HUDEP-2 (cell line): Measurements from ENCODE around the gene JPH3.
A peak's percentile ranks its signal among the peaks of the same experiment; 100 is the strongest.

Experiments used
- DNase-seq, 76 experiments: peaks; one replicate each; lab custom pipeline; 2025; ENCODE audit not compliant: unreplicated experiment in 76 of 76; lab: John Stamatoyannopoulos, UW

The JPH3 gene

DNA sequence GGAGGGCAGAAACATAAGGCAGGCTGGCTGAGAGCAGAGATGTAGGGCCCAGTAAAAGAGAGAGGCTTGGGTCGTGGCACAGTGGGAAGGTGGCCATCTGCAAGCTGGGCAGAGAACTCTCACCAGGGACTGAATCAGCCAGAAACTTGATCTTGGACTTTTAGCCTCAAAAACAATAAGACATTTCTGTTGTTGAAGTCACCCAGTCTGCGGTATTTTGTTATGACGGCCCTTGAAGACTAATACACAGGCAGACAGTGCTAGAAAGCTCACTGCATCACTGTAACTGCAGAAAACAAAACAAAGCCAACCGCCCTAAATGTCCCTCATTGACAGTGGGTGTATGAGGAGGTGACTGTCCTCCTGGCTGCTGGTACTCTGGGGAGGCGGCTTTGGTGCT lies 3.9 kb upstream of the JPH3 start:
- DNase-seq = no peak

DNA sequence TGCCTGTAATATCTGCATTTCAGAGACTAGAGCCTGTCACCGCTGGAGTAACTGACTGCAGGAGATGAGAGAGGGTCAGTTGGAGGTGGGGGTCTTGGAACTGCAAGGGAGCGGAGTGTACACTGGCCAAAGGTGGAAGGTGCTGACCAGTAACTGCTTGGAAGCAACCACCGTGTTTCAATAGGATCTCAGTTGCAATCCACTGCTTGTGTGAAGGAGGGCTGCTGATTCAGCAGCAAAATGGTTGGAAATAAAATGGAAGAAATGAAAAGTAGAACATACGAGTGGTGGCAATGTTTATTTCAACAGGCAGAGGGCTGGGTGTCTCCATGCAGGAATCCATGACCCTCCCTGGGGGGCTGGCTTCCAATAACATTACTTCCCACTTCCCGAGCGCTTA lies 2.1 kb upstream of the JPH3 start:
- no peak for DNase-seq

DNA sequence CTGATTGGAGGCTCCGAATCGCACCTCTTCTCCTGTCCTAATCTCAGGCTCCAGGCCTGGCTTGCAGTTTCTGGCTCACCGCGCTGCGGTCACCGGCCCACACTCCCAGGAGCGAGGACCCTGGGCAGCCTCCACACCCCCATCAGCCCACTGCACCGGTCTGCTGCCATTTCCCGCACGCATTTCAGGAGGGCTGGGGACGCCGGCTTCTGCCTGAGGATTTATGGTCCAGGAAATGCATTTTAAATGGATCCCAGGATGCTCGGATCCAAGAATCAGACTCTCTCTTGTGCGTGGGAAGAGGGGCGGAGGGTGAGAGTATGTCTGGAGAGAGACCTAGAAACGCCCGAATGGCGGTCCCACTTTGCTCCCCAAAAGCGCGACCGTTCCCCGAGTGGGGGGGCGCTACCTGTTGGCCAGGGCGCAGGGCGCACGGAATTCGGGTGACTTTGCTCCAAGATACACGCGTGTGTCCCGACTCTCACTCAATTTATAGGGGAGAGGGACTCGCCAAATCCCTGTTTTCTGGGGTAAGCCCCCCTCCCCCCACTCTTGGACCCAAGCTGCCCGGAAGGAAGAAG lies 817 bp upstream of the JPH3 start:
- DNase-seq = no peak

DNA sequence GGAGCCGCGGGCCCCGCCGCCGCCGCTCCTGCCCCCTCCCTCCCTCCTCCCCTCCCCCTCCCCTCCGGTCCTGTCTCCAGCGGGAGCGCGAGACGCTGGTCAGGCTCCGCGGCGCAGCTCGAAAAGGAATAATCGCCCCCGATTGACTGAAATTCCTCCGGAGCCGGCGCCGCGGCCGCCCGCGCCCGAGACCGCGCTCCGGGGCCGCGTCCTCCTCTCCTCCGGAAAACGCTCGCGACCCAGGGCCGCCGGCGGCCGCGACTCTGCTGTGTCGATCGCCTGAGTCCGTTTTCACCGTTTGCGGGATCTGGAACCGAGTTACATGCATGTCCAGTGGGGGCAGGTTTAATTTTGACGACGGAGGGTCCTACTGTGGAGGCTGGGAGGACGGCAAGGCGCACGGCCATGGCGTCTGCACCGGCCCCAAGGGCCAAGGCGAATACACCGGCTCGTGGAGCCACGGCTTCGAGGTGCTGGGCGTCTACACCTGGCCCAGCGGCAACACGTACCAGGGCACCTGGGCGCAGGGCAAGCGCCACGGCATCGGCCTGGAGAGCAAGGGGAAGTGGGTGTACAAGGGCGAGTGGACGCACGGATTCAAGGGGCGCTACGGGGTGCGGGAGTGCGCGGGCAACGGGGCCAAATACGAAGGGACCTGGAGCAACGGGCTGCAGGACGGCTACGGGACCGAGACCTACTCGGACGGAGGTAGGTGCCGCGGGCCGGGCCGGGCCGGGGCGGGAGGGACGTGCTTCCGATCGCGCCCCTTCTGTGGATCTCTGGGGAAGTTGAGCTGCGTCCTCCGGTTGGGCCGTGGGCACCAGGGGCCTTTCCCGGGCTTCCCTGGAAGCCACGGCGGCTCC lies 744 bp downstream of the JPH3 start:
- DNase-seq = no peak

DNA sequence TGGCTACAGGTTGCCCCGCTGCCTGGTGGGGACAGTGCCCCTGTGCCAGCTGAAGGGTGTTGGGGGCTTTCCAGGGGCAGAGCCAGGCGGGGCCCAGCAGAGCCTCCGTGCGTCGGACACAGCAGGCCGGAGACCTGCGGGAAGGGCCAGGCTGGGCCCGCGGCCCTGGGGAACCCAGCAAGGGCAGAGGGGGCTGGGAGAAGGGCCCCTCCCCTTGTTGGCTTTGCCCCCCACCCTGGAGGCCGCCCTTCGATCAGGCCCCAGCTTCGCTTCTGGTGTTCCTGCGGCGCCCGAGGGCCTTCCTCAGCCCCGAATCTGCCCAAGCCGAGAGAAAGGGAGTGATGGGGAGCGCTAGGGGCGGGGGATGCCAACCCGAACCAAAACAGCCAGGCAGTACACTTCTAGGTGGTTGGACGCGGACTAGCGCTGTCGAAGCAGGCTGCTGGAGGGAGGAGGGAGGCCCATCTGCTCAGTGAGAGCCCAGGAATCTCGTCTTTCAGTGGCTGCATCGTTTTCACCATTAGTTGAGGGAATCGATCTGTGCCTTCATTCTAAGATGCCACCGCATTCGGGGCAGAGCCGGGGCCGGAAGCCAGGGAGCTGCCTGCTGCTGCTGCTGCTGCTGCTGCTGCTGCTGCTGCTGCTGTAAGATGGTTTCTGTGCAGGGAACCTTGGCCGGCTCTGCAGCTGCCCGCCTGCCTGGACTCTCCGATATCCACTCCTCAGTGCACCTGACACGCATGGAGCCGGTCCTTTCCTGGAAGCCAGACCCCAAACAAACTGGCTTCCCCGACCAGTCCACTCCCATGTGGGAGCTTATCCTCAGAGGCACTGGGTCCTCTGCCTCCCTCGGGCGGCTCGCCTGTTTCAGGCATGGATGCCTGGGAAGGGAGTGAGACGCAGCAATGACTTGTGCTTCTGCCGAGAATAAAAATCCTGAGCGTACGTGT lies 1.7 kb downstream of the JPH3 start:
- DNase-seq = no peak

DNA sequence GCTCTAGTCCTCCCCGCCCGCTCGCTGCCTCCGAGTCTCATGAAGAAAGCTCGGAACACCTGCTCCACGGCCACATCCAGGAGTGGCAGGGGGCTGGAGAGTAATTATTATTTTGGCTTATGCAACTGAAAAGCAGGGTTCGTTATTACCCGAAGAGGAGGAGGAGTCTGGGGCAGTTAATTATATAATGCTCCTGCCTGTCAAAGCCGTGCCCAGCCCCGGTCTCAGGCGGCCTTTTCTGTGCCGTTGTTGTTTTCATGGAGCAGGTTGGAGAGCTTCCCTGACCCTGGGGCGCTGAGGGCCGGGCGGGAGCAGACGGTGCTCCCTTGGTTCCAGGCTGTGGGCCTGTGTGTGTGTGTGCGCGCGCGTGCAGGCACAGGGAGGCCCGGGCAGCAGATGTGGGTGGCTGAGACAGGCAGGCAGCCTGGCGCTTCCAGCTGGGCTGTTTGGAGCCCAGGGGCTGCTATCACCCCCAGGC lies 2.4 kb downstream of the JPH3 start:
- DNase-seq = no peak

DNA sequence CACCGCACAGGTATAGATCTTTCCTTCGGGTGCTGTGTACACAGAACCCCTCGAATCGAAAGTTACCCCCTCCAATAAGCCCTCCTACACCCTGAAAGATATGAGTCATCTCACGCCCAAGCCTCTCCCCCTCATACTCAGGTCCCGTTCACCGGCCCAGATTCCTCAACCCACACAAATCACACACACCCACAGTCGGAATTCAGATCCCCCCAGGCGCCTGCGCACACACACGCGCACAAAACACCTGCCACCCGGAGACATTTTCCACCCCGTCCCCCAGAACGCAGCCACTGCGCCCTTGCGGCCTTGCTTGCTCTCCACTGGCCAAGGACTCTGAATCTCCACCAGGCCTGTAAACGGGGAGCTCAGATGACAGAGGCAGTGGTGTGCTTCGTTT lies 4.9 kb downstream of the JPH3 start:
- no peak for DNase-seq

DNA sequence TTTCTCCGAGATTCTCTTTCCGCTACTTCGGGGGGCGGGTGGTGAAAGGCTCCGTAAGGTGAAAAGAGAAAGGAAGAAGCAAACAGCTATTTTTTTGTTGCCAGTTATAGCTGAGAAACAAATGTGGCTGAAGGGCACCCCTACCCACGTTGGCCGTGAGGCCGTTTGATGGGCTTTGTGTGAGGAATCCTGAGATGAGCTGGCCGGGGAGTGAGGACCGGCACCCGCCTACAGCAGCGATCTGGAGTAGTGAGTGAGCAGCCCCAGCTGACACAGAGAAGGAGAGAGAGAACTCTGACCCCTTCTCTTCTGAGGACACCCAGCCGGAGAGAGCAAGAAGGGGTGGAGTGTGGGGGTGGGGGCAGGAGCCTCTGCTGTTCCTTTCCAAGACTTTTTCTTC lies 5.6 kb downstream of the JPH3 start:
- DNase-seq = no peak

DNA sequence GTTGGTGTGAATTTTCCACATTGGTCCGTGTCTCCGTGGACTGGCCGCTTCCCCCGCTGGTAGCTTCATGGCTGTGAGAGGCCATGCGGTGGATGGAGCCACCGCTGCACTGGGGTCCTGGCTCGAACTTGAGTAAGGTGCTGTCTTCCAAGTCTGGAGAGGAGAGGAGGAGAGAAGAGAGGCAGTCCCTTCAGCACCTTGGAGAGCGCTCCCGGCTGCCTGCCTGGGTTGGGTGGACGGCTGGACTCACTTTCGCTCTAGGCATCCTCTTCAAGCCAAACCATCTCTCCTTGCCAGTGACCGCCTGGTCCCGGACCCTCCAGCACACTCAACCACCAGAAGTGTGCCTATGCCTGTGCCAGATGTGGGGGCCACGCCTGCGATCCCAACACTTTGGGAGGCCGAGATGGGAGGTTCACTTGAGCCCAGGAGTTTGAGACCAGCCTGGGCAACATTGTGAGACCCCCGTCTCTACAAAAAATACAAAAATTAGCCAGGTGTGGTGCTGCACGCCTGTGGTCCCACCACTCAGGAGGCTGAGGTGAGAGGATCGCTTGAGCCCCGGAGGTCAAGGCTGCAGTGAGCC lies 6.2 kb downstream of the JPH3 start:
- DNase-seq = peak in 47 of 76 experiments; percentile 4 to 65 (median 35)

DNA sequence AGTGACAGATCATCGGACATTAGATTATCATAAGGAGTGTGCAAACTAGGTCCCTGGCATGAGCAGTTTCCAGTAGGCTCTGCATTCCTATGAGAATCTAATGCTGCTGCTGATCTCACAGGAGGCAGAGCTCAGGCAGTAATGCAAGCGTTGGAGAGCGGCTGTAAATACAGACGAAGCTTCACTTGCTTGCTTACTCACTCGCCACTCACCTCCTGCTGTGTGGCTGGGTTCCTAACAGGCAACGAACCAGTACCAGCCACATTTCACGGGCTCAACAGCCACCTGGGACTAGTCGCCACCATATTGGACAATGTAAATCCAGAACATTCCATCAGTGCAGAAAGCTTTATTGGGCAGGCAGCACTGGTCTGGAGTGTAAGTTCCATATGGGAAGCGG lies 7.7 kb downstream of the JPH3 start:
- no peak for DNase-seq

DNA sequence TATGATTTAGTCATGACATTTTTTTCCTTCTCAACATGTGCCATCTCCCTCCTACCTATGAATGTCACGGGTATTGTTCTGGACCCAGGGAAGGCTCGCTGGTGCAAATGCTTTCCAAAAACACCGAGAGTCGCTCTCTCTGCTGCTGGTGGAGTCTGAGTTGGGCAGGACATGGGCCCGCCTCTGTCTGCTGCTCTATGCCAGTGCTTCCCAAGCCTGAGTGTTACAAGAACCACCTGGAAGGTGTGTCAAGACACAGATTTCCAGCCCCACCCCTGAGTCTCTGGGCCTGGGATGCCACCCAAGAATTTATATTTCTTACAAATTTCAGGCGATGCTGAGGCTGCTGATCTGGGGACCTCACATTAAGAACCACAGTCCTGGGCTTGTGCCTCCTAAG lies 9.1 kb downstream of the JPH3 start:
- DNase-seq = no peak

DNA sequence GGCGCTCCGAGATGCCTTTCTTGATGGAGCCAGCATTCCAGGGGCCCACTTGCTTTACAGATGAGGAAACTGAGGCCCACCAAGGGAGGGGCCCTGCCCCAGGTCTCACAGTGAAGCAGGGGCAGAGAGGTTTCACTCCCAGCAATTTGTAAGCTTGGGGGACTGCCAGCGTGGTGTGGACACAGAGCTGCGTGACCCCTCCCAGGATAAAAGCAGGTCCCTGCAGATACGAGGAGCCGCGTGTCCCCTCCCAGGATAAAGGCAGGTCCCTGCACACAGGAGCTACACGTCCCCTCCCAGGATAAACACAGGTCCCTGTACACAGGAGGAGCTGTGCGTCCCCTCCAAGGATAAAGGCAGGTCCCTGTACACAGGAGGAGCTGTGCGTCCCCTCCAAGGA lies 11.7 kb downstream of the JPH3 start:
- no peak for DNase-seq

DNA sequence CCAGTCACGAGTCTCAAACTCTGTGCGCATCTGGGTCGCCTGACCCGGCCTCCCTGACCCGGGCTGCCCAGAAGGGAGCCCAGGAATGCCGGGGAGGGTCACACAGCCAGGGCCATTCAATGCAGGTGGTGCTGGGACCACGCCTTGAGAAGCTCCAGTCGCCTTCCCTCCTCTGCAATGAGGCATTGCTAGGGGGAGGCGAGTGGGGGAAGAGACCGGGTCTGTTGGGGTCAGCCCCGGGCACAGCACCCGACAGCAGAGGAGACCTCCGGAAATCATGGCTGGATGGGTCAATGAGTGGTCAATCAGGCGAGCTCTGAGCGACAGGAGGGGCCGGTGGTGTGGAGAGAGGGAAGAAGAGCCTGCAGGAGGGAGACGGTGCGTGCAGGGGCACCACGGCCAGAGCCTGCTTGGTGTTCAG lies 13.3 kb downstream of the JPH3 start:
- no peak for DNase-seq

DNA sequence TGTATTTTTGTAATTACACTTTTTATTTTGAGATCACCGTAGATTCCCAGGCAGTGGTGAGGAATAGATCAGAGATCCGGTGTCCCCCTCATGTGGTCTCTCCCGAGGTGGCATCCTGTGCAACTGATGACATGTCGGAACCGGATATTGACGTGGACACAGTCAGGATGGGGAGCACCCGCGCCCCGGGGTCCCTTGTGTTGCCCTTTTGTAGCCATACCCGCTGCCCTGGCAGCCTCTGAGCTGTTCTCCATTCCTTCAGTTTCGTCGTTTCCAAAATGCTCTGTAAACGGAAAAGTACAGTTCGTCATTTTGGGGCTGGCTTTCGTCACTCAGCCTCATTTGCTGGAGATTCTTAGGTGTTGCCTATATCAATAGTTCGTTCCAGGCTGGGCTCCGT lies 14.2 kb downstream of the JPH3 start:
- no peak for DNase-seq

DNA sequence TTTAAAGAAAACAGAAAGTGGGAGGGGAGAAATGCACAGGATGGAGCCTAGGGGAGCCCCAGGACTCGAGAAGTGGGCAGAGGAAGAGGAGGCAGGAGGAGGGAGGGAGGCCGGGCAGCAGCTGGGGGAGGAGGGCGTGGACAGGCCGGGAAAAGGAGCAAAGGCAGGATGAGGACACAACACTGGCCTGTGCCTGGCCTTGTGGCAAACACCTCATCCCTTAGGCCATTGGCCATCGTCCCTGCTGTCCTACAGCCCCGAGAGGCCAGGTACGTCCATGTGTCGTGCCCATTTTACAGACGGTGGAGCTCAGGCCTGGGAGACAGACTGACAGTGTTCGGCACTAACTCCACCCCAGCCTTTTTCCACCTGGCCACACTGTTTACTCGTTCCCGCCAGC lies 15.9 kb downstream of the JPH3 start:
- DNase-seq = no peak

DNA sequence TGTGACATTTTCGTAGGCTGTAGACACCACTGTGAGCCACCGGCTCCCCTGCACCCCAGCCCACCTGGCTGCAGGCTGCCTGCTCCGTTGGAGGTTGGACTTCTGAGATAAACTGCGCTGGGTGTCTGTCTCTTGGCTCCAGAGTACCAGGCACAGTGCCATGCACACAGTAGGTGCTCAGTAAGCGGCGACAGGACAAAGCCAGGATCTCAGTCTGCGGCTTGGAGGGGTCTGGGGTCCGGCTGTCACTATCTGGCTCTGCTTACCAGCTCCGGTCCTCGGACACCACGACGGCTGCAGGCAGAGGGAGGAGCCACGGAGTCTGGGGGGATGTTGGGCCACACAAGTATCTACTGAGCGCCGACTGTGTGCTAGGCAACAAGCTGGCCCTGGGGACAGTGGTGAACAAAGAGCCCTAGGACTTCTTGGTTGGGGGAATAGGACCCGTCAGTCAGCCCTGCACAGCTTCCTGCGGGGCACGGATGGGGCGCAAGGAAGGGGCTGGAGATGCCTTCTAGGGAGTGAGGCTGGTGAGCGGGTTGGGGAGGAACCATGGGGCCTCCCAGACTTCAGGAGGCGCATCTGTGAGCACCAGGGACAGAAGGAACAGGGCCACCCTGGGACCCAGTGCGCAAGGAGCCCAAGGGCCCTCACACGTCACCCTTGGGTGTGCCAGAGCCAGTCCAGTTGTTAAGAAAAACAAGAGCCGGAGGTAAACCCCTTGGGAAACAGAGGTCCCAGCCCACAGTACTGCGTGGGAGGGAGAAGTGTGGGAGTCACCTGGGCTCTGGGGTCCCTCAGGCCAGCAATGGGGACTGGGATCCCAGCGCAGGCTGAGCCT lies 17.3 kb downstream of the JPH3 start:
- no peak for DNase-seq

DNA sequence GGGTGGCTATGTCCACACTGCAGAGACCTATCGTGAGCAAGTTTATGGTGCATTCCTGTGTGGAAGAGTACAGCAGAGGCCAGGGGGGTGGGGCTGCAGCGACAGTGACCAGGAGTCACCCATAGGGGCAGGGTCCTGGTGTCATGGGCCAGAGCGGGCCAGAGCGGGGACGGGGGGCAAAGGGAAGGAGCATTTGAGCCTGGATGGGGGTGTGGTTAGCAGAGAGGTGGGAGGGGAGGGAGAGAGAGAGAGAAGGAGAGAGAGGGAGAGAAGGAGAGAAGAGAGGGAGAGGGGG lies 17.8 kb downstream of the JPH3 start:
- DNase-seq = no peak

DNA sequence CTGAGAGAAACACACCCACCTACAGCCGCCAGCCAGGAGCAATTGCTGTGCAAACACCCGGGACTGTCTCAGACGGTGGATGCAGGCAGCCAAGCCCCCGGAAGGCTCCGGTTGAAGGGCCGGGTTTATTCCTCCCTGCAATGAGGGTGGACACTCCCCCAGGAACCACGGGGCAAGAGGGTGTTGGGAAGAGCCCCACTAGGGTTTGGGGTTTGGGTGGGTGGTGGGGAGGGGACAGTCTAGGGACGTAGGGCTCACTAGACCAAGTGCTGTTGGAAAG lies 19.2 kb downstream of the JPH3 start:
- DNase-seq = no peak

DNA sequence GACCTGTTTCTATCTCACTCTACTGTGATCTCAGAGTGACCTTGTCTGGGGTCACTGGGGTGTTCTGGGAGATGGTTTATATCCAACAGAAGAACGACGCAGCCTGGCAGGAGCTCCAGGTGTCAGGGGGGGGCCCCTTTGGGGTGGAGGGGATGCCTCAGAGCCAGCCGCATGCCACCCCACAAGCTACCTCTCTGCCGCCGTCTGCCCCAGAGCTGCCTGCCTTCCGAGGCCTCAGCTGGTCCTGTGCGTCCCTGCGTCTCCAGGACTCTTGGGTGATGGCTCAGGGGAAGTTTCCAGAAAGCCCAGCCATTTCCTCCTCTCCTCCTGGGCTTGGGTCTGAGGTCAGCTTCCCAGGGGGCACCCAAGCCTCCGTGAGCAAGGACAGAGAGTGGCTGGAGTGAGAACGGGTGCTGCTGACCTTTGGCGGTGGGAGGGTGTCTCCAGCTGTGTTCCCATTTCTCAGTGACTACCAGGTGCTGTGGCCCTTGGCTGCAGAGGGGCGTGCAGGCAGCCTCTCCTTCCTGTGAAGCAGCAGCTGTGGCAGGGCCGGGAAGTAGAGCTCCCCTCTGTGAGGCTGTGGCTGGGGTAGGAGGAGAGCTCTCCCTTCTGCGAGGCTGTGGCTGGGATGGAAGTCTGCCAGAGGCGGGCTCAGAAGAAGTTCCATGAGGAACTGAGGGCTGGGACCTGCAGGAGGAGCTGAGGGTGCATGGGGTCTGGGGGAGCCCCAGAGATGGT lies 19.8 kb downstream of the JPH3 start:
- no peak for DNase-seq
